ENCODE measurements around the gene SPATS2L. TPM values are rescaled to one million over a fixed set of nuclear protein-coding genes. Genes with fewer than 3 reads are reported as not detected.
A peak's percentile ranks its signal among the peaks of the same experiment; 100 is the strongest.

SPATS2L gene
- total and polyA plus RNA-seq, 9 donors = 36.5 to 93.0 (median 70.6) TPM

DNA sequence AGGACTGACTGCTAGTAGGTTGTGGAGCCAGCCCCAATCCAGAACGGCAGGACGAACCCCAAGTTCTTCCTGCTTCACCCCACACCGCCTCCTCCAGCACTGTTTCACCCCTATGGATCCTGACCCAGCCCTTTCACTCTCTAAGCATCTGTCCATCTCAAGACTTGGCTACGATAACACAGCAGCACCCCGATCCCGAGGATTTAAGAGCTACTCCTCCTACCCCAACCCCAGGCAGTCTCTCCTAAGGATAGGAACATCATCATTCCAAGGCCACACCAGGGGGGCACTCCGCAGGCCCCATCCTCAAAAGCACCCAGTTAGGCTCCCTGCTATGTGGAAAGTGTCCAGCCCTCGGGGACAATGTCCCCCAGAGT lies 202.7 kb downstream of the SPATS2L start:
- H3K4me3 ChIP-seq = peak overlapping the region; percentile 65
- intact Hi-C loops (cut with DNase I) = no loop called here
- H3K9me3 ChIP-seq = no peaks in the 10 kb centered on the region
- WGBS, 3 donors = 18 to 26% (median 25%) methylated on average over 8 of the region's 8 CpGs
- DNase-seq = peak in 1 of 5 donors; percentile 24
- H3K27ac ChIP-seq = peak overlapping the region; percentile 0 to 70
- no peaks in the 10 kb centered on the region for H3K36me3 ChIP-seq
- H3K27me3 ChIP-seq = no peaks in the 10 kb centered on the region
- no peak for TF ChIP-seq CTCF (IDR thresholded peaks at IDR 0.05)
- TF ChIP-seq POLR2A (IDR thresholded peaks at IDR 0.05) = no peak
- TF ChIP-seq EP300 (IDR thresholded peaks at IDR 0.05) = no peak
- peaks cover 6% of the 10 kb centered on the region for H3K4me1 ChIP-seq (ENCODE audit: insufficient read depth)

DNA sequence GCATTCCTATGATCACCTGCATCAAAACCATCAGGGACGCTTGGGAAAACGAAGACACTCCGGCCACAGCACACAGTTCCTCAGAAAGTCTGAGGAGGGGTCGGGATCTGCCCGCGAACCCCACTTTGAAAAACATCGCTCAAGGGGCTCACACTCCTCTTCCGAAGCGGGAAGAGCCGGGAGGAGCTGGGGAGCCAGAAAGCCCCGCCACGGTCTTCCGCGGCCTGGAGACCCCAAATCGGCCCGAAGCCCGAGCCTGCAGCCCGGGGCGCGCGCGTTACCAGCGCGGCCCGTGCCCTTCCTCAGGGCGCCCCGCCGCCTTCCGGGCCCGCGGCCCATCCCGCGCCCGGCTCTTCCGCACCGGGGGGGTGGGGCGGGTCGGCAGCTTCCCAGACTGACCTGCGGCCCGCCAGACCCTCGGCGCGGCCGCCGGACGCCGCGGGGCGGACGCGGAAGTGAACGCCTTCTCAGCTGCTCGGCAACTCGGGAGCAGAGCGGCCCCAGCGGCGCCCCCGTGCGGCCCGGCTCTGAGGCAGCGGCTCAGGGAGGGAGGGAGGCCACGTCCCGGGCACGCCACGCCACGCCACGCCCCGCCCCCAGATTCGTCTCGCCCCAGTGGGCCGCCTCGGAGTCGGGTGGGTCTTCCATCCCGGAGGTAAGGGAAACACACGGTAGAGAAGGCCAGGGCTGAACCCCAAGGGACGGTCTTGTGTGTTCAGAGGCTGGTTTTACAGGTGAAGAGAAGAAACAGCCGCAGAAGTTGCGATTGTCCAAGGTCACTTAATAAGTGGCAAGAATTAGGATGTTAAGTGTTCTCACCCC lies 203.3 kb downstream of the SPATS2L start, which contains the start of gene KCTD18:
Gene KCTD18, minus strand, starts transcription at position 457 of the 822 bp plus-strand sequence. CDS start 3,052 bp downstream, outside the sequence.
- Histone ChIP-seq H3K4me1 (ENCODE audit: insufficient read depth) (peaks cover 6% of the 10 kb centered on the region), H3K9me3 (no peaks in the 10 kb centered on the region), H3K4me3 (peak within 1 kb of the TSS; percentile 65), H3K27me3 (no peaks in the 10 kb centered on the region), H3K27ac (peak within 1 kb of the TSS; percentile 0 to 70), H3K36me3 (no peaks in the 10 kb centered on the region)
- intact Hi-C loops (cut with DNase I) = no loop called here
- WGBS, 3 donors = 0 to 1% (median 0%) methylated on average over 40 to 78 of the region's 78 CpGs
- DNase-seq = peak; percentile 92 to 96 (median 95)
- peak; percentile 73 to 94 (median 89) for TF ChIP-seq CTCF (IDR thresholded peaks at IDR 0.05)
- TF ChIP-seq EP300 (IDR thresholded peaks at IDR 0.05) = no peak
- TF ChIP-seq POLR2A (IDR thresholded peaks at IDR 0.05) = peak; percentile 82

DNA sequence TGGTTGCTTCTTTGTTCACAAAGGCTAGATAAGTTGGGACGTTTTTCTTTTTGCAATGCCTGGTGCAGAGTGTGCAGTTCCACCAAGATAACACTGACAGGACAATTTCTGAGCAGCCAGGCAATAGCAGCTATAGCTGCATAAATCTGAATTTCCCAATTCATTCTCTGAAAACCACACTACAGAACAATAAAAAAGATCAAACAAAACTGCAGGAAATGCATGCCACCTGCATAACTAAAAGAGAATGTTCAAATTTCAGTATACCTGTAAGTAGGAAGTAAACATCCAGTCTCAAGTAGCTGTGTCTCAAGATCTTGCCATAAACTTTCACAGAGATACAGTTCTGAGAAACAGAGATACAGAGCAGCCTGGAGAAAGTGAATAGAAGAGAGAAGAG lies 208.7 kb downstream of the SPATS2L start:
- Histone ChIP-seq H3K4me1 (ENCODE audit: insufficient read depth) (no peaks in the 10 kb centered on the region), H3K36me3 (no peaks in the 10 kb centered on the region), H3K27ac (no peak overlapping the region), H3K27me3 (no peaks in the 10 kb centered on the region), H3K4me3 (no peak overlapping the region), H3K9me3 (no peaks in the 10 kb centered on the region)
- 11 to 21% (median 21%) methylated on average over 1 of the region's 1 CpG for WGBS, 3 donors
- no peak for DNase-seq
- intact Hi-C loops (cut with DNase I) = no loop called here
- no peak for TF ChIP-seq POLR2A (IDR thresholded peaks at IDR 0.05)
- no peak for TF ChIP-seq EP300 (IDR thresholded peaks at IDR 0.05)
- TF ChIP-seq CTCF (IDR thresholded peaks at IDR 0.05) = no peak

- H3K4me1 ChIP-seq (ENCODE audit: insufficient read depth) = no peaks in the 10 kb centered on the region
- H3K9me3 ChIP-seq = no peaks in the 10 kb centered on the region
- intact Hi-C loops (cut with DNase I) = no loop called here
- H3K27me3 ChIP-seq = no peaks in the 10 kb centered on the region
- no peak overlapping the region for H3K4me3 ChIP-seq
- no peak overlapping the region for H3K27ac ChIP-seq
- 75 to 80% (median 80%) methylated on average over 3 of the region's 3 CpGs for WGBS, 3 donors
- TF ChIP-seq POLR2A (IDR thresholded peaks at IDR 0.05) (no peak), EP300 (IDR thresholded peaks at IDR 0.05) (no peak), CTCF (IDR thresholded peaks at IDR 0.05) (no peak)
- no peak for DNase-seq
- no peaks in the 10 kb centered on the region for H3K36me3 ChIP-seq
Observed at GRCh38 chr2:200523158-200523557, 216.7 kb downstream of the SPATS2L start.

Measured in ovary (tissue), 9 donors.